ENCODE data around the gene TMC7. TPM values are rescaled to one million over a fixed set of nuclear protein-coding genes. Genes with fewer than 3 reads are reported as not detected.

The TMC7 gene
- total RNA-seq, 1 donor from 2014 or later = 18.6 TPM

DNA sequence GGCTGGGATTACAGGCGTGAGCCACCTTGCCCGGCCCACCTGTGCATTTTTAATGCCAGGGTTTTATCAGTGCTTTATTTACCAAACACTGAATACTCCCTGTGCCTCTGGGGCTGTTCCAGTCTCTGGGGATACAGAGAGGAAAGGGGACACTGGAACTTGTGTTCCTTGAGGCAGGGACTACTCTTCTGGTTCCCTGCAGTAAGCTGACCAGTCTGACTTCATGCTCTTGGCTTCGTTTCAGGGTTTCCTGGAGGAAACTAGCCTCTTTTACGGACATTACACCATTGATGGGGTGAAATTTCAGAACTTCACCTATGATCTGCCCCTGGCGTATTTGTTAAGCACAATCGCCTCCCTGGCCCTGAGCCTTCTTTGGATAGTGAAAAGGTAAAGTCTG, 46.2 kb downstream of the TMC7 start:
- DNase-seq (ENCODE audit: low spot score) = no peak

DNA sequence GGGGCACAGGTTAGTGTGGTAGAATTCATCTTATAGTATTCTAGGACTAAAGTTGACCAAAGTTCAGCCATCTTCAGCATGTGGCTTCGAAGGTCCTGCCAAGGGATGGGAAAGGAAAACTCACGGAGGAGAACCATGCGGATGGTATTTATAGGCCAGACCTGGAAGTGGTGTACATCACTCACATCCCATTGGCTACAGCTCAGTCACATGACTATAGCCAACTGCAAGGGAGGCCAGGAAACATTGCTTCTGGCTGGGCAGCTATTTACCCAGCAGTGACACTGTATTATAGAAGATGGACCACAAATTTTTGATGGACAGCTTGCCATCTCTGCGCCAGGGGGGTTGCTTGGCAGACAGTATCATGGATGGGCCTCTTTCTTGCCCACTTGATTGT, 48.0 kb downstream of the TMC7 start:
- no peak for DNase-seq (ENCODE audit: low spot score)

DNA sequence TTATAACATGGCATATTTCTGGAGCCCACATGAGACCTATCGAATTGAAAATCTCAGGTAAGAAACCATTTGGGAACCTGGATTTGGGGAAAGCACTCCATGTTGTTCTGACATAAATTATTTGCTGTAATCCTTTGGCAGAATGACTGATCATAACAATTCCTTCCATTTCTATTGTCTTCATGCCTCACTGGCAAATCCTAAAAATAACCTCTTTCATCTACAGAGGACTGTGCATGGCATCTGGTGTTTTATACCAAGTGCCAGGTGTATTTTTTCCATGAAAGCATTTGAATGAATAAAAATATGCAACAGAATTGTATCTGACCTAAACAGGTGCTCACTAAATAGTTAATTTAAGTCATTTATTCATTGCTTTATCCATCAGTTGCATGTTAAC, 50.0 kb downstream of the TMC7 start:
- no peak for DNase-seq (ENCODE audit: low spot score)

DNA sequence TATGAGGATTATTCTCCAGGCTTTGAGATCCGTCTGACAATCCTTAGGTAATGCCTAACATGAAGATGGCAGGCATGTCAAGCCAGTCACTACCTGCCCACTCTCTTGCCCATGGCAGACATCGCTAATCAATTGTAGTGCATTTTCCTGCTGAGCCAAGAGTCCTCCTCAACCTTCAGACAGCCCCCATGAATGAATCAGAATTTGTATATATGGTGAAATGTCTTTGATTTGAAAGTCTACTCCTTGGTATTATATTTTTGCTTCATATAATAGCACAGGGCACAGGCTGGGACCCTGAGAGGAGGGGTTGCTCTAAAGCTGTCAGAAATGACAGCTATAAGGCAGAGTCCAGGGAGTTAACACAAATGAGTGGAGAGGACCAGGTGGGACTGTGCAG, 56.7 kb downstream of the TMC7 start:
- no peak for DNase-seq (ENCODE audit: low spot score)

DNA sequence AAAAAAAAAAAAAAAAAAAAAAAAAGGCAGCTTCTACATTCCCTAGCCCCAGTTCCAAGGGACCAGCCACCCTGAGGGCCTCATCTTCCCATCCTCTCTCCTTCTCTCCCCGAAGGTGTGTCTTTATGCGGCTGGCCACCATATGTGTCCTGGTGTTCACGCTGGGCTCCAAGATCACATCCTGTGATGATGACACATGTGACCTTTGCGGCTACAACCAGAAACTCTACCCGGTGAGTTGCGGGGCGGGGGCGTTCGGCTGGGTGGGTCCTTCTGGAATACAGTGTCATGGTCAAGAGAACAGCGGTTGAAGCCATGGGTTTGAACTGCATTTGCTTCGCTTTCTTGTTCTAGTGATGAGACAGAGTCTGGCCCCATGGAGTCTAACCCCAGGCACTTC, 61.0 kb downstream of the TMC7 start:
- no peak for DNase-seq (ENCODE audit: low spot score)

DNA sequence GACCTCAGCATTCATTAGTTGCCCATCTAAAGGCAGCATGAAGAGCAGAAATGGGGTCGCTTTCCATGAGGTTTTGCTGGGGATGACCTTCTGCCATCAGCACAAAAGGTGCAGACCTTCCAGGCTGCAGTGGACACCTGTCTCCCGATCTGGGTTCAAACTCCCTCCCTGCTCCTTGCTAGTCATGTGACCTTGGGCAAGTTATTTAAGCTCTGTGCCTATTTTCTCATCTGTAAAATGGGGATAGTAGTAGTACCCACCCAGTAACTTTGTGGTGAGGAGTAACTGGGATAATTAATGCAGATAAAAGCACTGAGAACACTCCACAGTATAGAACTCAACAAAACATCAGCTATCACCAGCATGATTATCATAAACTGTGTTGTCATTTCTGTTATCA, 62.3 kb downstream of the TMC7 start:
- DNase-seq (ENCODE audit: low spot score) = no peak

DNA sequence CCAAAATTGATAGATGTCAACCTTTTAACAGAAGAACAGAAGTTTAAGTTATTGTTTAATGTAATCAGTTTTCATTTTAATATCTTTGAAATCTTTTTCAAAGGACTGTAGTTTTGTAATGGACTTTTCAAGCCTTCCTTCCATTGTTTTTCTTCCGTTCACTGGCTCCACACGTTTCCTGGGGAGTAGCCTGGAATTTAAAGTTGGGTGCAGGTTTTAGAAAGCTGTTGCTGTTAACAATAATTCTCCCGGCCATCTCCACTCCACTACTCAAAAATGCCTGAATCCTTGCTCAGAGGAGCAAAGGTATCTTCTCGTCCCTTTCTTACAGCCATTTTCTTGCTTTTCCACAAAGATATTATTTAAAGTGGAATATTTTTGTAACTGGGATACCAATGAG, 79.0 kb downstream of the TMC7 start:
- no peak for DNase-seq (ENCODE audit: low spot score)

DNA sequence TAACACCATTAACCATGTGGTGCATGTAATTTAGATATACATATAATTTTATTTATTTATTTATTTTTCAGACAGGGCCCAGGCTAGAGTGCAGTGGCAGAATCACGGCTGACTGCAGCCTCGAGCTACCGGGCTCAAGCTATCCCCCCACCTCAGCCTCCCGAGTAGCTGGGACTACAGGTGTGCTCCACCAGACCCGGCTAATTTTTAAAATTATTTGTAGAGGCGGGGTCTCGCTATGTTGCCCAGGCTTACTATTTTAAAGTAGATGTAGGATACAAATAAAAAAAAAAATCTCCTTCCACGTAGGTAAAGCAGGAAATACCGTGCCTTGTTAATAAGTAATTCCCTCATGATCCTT, 83.2 kb downstream of the TMC7 start:
- DNase-seq (ENCODE audit: low spot score) = no peak

DNA sequence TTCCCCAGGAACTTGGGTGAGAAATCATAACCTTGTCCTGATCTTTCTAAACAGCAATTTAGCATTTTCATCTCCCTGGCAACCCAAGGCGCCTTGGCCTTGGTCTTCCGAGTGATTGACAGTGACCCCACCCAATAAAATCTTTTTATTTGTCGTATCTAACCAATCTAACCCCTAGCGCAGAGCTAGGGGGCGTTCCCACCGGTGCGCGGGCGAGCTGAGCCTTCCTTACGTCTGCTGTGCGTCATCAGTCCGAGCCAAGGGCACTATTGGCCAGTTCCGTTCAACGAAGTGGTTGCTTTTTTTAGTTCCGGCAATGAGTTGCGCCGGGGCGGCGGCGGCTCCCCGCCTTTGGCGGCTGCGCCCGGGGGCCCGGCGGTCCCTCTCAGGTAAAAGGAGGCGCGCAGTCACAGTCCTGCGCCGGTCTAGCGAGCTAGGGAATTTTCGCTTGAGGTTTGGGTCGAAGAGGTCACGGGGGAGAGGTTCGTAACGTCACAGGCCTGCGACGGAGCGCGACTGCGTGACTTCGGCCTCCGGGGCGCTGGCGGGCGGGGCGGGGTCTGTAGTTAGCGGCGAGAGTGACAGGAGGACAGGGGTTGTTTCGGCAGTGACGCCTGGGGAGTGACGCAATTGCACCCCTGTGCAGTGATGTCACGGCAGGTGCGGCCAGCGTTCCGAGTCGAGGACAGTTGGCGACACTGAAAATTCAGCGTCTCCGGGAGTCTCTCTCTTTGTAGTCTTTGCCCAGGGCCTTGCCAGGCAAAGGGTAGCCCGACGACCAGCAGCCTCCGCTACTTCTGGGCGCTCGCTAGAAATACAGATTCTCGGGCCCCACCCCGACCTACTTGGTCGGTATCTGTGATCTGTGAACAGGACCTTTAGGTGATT, 83.9 kb downstream of the TMC7 start, which contains the start of gene COQ7:
Gene COQ7, plus strand, starts transcription at position 266 of the 888 bp plus-strand sequence. Its CDS starts 51 bp downstream, at position 317.
- DNase-seq (ENCODE audit: low spot score) = peak; percentile 97

DNA sequence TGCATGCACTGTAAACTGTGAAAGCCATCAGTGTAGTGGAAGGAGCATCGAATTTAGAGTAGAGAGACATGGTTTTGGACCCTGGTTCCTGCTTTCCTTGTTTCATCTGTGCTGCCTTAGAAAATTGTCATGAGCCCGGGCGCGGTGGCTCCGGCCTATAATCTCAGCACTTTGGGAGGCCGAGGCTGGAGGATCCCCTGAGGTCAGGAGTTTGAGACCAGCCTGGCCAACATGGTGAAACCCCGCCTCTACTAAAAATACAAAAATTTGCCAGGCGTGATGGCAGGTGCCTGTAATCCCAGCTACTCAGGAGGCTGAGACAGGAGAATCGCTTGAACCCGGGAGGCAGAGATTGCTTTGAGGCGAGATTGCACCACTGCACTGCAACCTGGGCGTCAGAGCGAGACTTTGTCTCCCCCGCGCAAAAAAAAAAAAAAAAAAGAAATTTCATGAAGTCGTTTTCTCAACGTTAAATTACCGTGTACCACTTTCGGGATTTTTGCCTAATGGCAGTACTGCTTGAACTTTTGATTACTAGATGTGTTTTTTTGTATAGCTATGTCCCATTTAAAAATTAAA, 84.6 kb downstream of the TMC7 start:
- DNase-seq (ENCODE audit: low spot score) = no peak

DNA sequence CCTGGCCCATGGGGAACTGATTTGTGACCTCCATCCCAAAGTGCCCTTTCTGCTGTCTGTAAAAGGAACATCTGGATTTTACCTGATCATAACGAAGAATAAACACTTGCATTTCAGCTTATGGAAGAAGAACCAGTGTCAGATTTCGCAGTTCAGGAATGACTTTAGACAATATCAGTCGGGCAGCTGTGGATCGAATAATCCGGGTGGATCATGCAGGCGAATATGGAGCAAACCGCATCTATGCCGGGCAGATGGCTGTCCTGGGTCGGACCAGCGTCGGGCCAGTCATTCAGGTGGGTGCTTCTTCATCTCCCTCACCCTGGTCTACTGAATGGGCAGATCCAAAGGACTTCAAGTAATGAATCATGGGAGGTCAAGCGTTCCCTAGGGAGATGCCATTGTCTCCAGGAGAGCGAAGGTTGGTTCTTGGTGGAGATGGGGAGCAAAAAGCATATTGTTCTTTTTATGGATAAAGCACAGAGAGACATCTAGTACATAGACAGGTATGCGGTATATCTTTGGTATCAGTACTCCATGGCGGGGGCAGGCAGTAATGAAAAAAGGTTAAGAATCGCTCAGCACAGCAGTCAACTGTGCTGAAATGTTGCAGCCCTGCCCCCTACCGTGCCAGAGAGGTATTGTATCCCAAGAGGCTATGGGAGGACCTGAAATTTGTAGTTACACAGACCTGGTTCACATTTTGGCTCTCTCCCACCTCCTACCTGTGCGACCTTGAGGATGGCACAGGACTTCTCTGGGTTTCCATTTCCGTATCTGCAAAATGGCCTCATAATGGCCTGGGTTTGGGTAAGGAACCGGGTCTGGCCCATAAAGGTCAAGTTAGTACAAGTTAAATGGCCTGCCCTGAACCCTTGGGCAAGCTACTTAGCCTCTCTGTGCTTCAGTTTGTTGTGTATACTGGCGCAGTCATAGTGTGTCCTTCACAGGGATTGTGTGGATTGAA, 88.4 kb downstream of the TMC7 start:
- DNase-seq (ENCODE audit: low spot score) = peak; percentile 61

DNA sequence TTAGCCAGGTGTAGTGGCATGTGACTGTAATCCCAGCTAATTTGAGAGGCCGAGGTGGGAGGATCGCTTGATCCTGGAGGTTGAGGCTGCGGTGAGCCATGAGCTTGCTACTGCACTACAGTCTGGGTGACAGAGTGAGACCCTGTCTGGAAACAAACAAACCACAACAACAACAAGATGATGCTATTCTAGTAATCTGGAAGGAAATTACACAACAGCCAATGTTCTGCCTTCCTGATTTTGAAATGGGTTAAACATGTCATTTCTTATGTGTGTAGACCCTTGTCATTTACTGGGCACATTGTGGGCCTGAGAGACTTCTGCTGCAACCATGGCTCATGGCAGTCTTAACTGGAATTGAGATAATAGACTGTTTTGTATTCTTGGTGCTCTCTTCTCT, 89.6 kb downstream of the TMC7 start:
- no peak for DNase-seq (ENCODE audit: low spot score)

DNA sequence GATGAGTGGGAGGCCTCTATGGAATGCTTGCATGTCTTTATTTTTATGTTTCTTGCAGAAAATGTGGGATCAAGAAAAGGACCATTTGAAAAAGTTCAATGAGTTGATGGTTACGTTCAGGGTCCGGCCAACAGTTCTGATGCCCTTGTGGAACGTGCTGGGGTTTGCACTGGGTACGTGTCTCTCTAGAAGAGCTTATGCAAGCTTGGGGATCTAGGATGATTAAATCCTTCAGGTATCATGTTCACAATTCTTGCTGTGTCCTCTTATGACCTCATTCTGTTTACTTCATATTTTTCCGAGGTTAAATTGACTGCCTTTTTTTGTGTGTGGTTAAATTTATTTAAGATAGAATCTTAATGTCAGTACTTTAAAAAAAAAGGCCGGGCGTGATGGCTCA, 90.1 kb downstream of the TMC7 start:
- no peak for DNase-seq (ENCODE audit: low spot score)

DNA sequence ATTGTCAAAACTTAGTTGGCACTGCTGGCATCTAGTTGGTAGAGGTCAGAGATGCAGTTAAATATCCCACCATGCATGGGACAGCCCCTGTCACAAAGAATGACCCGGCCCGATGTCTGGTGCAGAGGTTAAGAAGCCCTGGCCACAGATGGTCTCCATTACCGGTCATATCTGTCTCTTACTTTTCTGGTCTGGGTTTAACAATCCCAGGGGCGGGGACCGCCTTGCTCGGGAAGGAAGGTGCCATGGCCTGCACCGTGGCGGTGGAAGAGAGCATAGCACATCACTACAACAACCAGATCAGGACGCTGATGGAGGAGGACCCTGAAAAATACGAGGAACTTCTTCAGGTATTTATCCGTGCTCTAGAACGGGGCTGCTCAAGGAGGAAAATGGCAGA, 91.8 kb downstream of the TMC7 start:
- no peak for DNase-seq (ENCODE audit: low spot score)

DNA sequence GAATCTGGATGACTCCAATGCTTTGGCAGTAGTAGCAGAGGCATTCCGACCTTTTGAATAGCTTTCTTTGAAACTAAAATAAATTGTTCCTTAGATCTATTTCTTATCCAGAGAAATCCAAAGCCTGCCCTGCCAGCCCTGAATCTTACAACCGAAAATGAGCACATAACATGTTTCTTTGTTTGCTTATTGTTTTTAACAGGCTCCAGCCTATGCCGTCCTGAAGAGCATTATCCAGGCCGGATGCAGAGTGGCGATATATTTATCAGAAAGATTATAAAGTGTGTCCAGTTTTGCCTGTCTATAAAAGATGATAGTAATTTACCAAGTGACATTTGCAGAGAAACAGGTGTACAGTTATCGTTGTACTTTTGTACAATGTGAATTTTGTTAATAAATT, 94.1 kb downstream of the TMC7 start:
- DNase-seq (ENCODE audit: low spot score) = no peak

DNA sequence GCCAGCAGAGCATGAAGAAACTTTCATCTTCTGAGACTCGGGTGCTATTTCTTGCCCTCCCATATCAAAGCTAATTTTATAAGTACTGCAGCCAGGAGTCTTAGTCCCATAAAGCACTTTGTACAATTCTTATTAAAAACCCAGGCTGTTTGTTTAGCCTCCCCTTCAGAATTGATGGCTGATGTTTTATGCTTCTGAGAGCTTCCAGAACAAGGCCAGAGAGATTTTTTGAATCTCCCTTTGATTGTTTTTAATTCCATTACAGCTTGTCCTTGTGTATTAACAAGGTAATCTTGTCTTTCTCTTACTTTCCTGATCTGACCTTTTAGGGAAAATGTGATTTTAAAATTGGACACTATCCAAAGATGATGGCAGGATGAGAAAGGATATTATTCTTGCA, 99.9 kb downstream of the TMC7 start:
- no peak for DNase-seq (ENCODE audit: low spot score)

DNA sequence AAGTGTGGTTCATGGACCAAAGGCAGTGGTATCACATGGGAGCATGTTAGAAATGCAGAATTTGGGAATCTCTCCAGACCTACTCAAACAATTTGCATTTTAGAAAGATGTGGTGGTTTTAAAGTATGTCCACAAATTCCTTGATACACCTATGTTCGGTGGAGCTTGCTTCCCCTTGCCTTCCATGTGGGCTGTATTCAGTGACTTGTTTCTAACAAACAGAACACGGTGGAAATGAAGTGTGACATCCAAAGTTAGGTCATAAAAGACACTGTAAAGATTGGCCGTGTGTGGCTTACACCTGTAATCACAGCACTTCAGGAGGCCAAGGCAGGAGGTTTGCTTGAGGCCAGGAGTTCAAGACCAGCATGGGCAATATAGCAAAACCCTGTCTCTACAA, 100.4 kb downstream of the TMC7 start:
- no peak for DNase-seq (ENCODE audit: low spot score)

DNA sequence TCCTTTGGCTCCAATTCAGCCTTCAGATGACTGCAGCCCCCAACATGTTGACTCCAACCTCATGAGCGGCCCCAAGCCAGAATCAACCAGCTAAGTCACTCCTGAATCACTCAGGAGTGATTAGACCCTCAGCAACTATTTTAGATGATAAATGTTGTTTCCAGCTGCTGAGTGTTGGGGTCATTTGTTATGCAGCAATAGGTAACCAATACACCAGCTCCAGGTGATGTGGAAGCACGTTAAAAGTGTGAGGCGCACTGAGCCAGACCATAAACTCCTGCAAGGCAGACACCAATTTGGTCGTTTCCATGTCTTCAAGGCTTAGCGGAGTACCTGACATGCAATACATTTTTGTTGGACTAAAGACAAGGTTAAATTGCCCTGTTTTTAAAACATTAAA, 101.1 kb downstream of the TMC7 start:
- DNase-seq (ENCODE audit: low spot score) = no peak

DNA sequence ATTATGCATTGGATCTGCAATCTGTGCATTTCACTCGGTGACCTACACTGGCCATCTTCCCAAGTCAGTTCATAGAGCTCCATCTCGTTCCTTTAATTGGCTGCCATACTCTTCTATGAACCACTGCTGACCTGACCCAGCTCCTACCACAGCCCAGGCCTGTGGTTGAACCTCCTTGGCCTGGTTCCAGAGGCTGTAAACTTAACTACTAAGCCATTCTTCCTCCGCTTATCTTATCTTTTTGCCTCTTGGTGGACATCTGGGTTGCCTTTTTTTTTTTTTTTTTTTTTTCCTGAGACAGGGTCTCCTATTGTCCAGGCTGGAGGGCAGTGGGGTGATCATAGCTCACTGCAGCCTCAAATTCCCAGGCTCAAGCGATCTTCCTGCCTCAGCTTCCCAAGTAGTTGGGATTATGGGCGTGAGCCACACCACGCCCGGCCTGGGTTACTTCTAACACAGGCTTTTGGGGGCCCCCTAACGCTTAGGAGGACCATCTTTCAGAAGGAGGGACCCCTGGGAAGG, 102.0 kb downstream of the TMC7 start:
- DNase-seq (ENCODE audit: low spot score) = no peak

DNA sequence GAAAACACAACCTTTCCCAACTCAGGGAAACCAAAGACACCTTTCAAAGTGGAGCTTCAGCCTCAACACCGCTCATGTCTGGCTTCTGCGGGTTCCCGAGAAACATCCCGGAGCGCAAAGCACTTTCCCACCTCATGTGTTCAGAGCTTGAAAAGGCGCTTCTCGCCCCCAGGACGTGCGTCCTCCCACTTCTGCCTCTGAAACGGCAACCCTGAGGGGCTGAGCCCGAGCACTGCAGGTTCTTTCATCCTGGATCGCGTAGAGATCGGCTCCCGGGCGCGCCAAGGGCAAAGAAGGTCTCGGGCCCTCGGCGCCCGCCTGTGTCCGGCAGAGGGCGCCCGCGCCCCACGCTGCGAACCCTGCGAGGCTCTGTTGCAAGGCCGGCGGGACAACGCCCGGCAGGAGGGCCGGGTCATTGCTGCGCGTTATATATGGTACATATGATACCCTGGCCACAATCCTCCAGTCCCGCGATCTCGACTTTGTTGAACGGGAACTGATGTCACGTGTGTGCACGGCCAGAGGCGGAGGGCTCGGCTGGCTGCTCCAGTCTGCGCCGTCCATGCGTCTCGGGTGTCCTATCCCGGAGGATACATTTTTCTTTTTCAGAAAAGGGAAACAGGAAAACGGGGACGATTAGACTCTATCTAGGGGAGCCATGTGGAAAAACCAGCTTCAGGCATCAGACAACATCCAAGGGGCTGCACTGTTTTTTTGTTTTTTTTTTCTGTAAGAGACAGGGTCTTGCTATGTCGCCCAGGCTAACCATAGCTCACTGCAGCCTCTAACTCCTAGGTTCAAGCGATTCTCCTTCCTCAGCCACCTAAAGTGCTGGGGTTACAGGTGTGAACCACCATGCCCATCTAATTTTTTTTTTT, 102.8 kb downstream of the TMC7 start:
- peak; percentile 85 for DNase-seq (ENCODE audit: low spot score)

DNA sequence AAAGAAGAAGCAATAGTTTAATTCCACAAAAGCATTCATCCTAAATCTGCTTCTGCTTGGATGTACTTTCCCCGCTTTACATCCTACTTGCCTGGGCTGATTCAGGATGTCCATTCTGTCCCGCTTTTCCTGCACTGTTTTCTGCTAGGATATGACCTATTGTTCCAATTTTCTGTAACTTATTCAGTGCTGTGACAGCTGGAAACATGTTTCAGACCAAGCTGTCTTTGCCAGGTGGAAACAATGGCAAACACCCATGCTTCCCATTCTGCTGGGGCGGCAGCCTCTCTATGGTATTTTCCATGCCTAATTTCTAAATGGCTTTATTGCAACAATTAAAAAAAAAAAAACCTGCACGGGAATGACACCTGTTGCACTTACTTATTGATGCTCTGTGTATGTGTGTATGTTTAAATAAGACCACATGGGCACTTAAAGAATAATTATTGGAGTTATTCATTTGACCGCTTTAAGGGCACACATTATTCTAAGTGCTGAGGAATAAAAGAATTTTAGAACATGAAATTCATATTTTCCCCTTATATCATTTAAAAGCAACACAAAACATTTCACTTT, 104.7 kb downstream of the TMC7 start:
- DNase-seq (ENCODE audit: low spot score) = no peak

Data from ureter (tissue), 1 donor.